Heart right ventricle (tissue), 16 donors: ENCODE data around the gene CDKAL1. TPM values are rescaled to one million over a fixed set of nuclear protein-coding genes. Genes with fewer than 3 reads are reported as not detected.
A peak's percentile ranks its signal among the peaks of the same experiment; 100 is the strongest.
"Not testable (repeated sequence)": the region's sequence is repeated elsewhere in the genome, so short reads cannot be mapped to it uniquely, and the experiment has no call there.

Experiments used
- ATAC-seq, 8 donors: fragments of 200-7000 bp; cut with Tn5 transposase; one replicate each; pipeline ENCODE4 v1.9.1; 2020; ENCODE audit warnings: mild to moderate bottlenecking in 8 of 8, moderate library complexity in 8 of 8, moderate number of reproducible peaks in 1 of 8
- DNase-seq, 2 donors: peaks; one replicate each; pipeline ENCODE4 v3.0.0-alpha.2; 2020
- H3K27ac ChIP-seq, 10 donors: fragments of 200-600 bp; sonication (generic) in 2 of 10; one replicate each; pipeline versions ENCODE4 v1.5.0 to v1.8.0; 2020 to 2022; ENCODE audit warnings: mild to moderate bottlenecking in 3 of 10
- H3K27me3 ChIP-seq, 7 donors: fragments of 200-600 bp; one replicate each; pipeline ENCODE4 v1.8.0; 2021 to 2022; ENCODE audit warnings: mild to moderate bottlenecking in 2 of 7
- H3K36me3 ChIP-seq, 9 donors: fragments of 200-600 bp; sonication (generic) in 1 of 9; one replicate each; pipeline versions ENCODE4 v1.5.0 to v1.8.0; 2020 to 2022; ENCODE audit warnings: mild to moderate bottlenecking in 2 of 9
- H3K4me1 ChIP-seq, 9 donors: fragments of 200-600 bp; sonication (generic) in 1 of 9; one replicate each; pipeline versions ENCODE4 v1.5.0 to v1.8.0; 2020 to 2022; ENCODE audit warnings: mild to moderate bottlenecking in 4 of 9
- H3K4me3 ChIP-seq, 10 donors: fragments of 200-600 bp; sonication (generic) in 2 of 10; one replicate each; pipeline versions ENCODE4 v1.5.0 to v1.8.0; 2020 to 2022; ENCODE audit warnings: mild to moderate bottlenecking in 7 of 10, moderate library complexity in 2 of 10
- H3K9me3 ChIP-seq, 11 donors: fragments of 200-600 bp in 10 of 11; sonication (generic) in 2 of 11; one replicate each; pipeline versions ENCODE4 v1.5.0 to v1.8.0; 2013 to 2022; ENCODE audit warnings: mild to moderate bottlenecking in 2 of 11, control low read depth in 1 of 11, moderate library complexity in 1 of 11
- CTCF ChIP-seq, 9 donors: fragments of 200-600 bp; sonication (generic) in 2 of 9; IDR thresholded peaks; one replicate each; pipeline versions ENCODE4 v1.5.0 to v1.8.0; 2021 to 2022; ENCODE audit warnings: antibody characterized with exemption in 9 of 9, mild to moderate bottlenecking in 5 of 9, moderate library complexity in 1 of 9
- WGBS, 2 donors: extraction: QIAGEN DNeasy Blood & Tissue Kit; methylation state at CpG; one replicate each; pipeline ENCODE4 v1.1.7; 2013; ENCODE audit warnings: inconsistent platforms in 1 of 2; 5-methylcytosine and 5-hydroxymethylcytosine counted together
- intact Hi-C, 10 donors: fragments of 100-400 bp; cut with DNase I; formaldehyde crosslinking; loops; one replicate each; pipeline versions ENCODE4 v1.11.1 to v1.14.2; 2022
- polyA plus RNA-seq, 2 donors: library from polyadenylated mRNA; stranded (reverse); fragments of 200-250 nt; gene quantifications; one replicate each; pipeline ENCODE4 v1.2.3, GENCODE V29; 2013
- total RNA-seq, 10 donors: library from RNA; stranded (reverse); fragmentation: NEBNext Ultra II Directional in 3 of 10; extraction: Animal tissue kit (Norgen Biotek cat#: 25700) in 3 of 10; gene quantifications; one replicate each; pipeline versions ENCODE4 v1.2.1 to v1.2.4, GENCODE V29; 2021 to 2023
- donor health status: Arrhythmogenic right ventricular cardiomyopathy.
- donor health status: ischemic (EF 13 %, LVEDD 7.1; RV severe dilation, severe dysfunction).
- donor health status: healthy with polysubstance abuse.
- donor health status: DM: no; HTN: yes; CAD: no.
- donor health status: DM: no; HTN: no; CAD: no.
- donor health status: ischemic (EF 25% LVEDD 6.9; RV normal size, moderate dysfunction).
- donor health status: ischemic (EF 25% LVEDD 5.7; RV mildly dilated, moderate dysfunction).
- donor health status: healthy.
- donor health status: DM: yes; HTN: yes; CAD: no.
- donor health status: Ischemic cardiomyopathy.
- donor health status: ischemic (EF 35%, LVEDD 5.7; RV mildly dilated, moderate dysfunction).
- donor health status: nonischemic (EF 11% LVEDD 7.7; RV severe dilation, severe dysfunction).
- donor health status: DM: yes; HTN: yes; CAD: no.
- donor health status: PGD.
- donor health status: ischemic (EF 29% LVEDD 5.4; RV normal size, mild dysfunction).
- donor health status: nonischemic (EF 23%, LVEDD 6.1; RV moderate dilation, normal function).

The CDKAL1 gene
- total and polyA plus RNA-seq, 12 donors: 3.2 to 14.0 (median 10.6) TPM

GRCh38 chr6:20919677-20920385 is 385.6 kb downstream of the CDKAL1 start:
- H3K27me3 ChIP-seq: no peaks in the 10 kb centered on the region
- DNase-seq (no peak), ATAC-seq (no peak)
- H3K4me1 ChIP-seq: no peaks in the 10 kb centered on the region
- H3K36me3 ChIP-seq: no peaks in the 10 kb centered on the region
- 91 to 93% methylated on average over 4 of the region's 4 CpGs for WGBS, 2 donors
- H3K27ac ChIP-seq: no peak overlapping the region
- intact Hi-C loops: no loop called here
- no peak for TF ChIP-seq CTCF (IDR thresholded peaks at IDR 0.05)
- H3K9me3 ChIP-seq: peaks cover 0 to 15% (median 10%) of the 10 kb centered on the region in 11 donors
- no peak overlapping the region for H3K4me3 ChIP-seq

- peak in 2 of 8 donors; percentile 46 to 55 for ATAC-seq
- TF ChIP-seq CTCF (IDR thresholded peaks at IDR 0.05): no peak
- Histone ChIP-seq H3K27ac (no peak overlapping the region), H3K36me3 (no peaks in the 10 kb centered on the region), H3K9me3 (no peaks in the 10 kb centered on the region), H3K4me3 (no peak overlapping the region), H3K4me1 (peaks cover 0 to 5% (median 0%) of the 10 kb centered on the region in 9 donors), H3K27me3 (no peaks in the 10 kb centered on the region)
- intact Hi-C loops: no loop called here
- no peak for DNase-seq
- WGBS, 2 donors: 73 to 75% methylated on average over 2 of the region's 2 CpGs
Measured at GRCh38 chr6:20921578-20921977, 387.3 kb downstream of the CDKAL1 start.

- TF ChIP-seq CTCF (IDR thresholded peaks at IDR 0.05): no peak
- intact Hi-C loops: no loop called here
- DNase-seq (no peak), ATAC-seq (no peak)
- Histone ChIP-seq H3K4me3 (no peak overlapping the region), H3K9me3 (no peaks in the 10 kb centered on the region), H3K27me3 (no peaks in the 10 kb centered on the region), H3K27ac (no peak overlapping the region), H3K36me3 (no peaks in the 10 kb centered on the region), H3K4me1 (peaks cover 0 to 6% (median 0%) of the 10 kb centered on the region in 9 donors)
Measured at GRCh38 chr6:20922743-20923142, 388.5 kb downstream of the CDKAL1 start.

- H3K9me3 ChIP-seq, DNase-seq, ATAC-seq, H3K4me1 ChIP-seq, H3K4me3 ChIP-seq, H3K27me3 ChIP-seq, H3K27ac ChIP-seq, H3K36me3 ChIP-seq, intact Hi-C loops: not testable (repeated sequence)
- 94 to 96% methylated on average over 3 of the region's 3 CpGs for WGBS, 2 donors
Measured at GRCh38 chr6:20924094-20924493, 389.8 kb downstream of the CDKAL1 start.

- H3K4me3 ChIP-seq: no peak overlapping the region
- no peak overlapping the region for H3K27ac ChIP-seq
- ATAC-seq (no peak), DNase-seq (no peak)
- 85 to 96% methylated on average over 3 of the region's 3 CpGs for WGBS, 2 donors
- TF ChIP-seq CTCF (IDR thresholded peaks at IDR 0.05): no peak
- H3K27me3 ChIP-seq: no peaks in the 10 kb centered on the region
- H3K36me3 ChIP-seq: no peaks in the 10 kb centered on the region
- peaks cover 0 to 6% (median 0%) of the 10 kb centered on the region in 9 donors for H3K4me1 ChIP-seq
- intact Hi-C loops: no loop called here
- H3K9me3 ChIP-seq: no peaks in the 10 kb centered on the region
Measured at GRCh38 chr6:20924911-20925543, 390.8 kb downstream of the CDKAL1 start.
